Thyroid gland (tissue), 4 donors: ENCODE results near the gene UPK3A. TPM values are rescaled to one million over a fixed set of nuclear protein-coding genes. Genes with fewer than 3 reads are reported as not detected.

ENCODE experiments used
- DNase-seq, 2 donors: peaks; one replicate each; pipeline ENCODE4 v3.0.0-alpha.2; 2019
- H3K27ac ChIP-seq, 3 donors: fragments of 200-600 bp; sonication (generic); 1 replicate in 2 of 3; 2 replicates in 1 of 3; pipeline ENCODE4 v1.5.1; 2016 to 2019; ENCODE audit warnings: mild to moderate bottlenecking in 1 of 3, moderate library complexity in 1 of 3
- H3K27me3 ChIP-seq: fragments of 200-600 bp; sonication (generic); one replicate; pipeline ENCODE4 v1.5.1; 2019
- H3K36me3 ChIP-seq, 2 donors: fragments of 200-600 bp; sonication (generic); one replicate each; pipeline ENCODE4 v1.5.1; 2016 to 2019
- H3K4me1 ChIP-seq, 2 donors: fragments of 200-600 bp; sonication (generic); one replicate each; pipeline ENCODE4 v1.5.1; 2017 to 2019
- H3K4me3 ChIP-seq, 3 donors: fragments of 200-600 bp; sonication (generic); replicated peaks in 1 of 3; 1 replicate in 2 of 3; 2 replicates in 1 of 3; pipeline ENCODE4 v1.5.1; 2016; ENCODE audit warnings: mild to moderate bottlenecking in 1 of 3
- H3K9me3 ChIP-seq: fragments of 200-600 bp; sonication (generic); one replicate; pipeline ENCODE4 v1.5.1; 2017
- CTCF ChIP-seq, 6 experiments: fragments of 200-600 bp in 3 of 6; fragments of 450-650 bp in 3 of 6; sonication (generic) in 3 of 6; IDR thresholded peaks; one replicate each; pipeline ENCODE4 v1.5.1; 2016 to 2019; ENCODE audit warnings: antibody characterized with exemption in 6 of 6, mild to moderate bottlenecking in 2 of 6, inconsistent platforms in 1 of 6, moderate library complexity in 1 of 6
- POLR2A ChIP-seq, 2 donors: fragments of 450-650 bp; IDR thresholded peaks; one replicate each; pipeline ENCODE4 v1.6.1; 2017; ENCODE audit warnings: antibody characterized with exemption in 2 of 2, mild to moderate bottlenecking in 2 of 2, moderate library complexity in 1 of 2
- WGBS, 2 donors: methylation state at CpG; one replicate each; pipeline ENCODE4 v1.1.5; 2017; 5-methylcytosine and 5-hydroxymethylcytosine counted together
- intact Hi-C: fragments of 100-400 bp; cut with DNase I; formaldehyde crosslinking; loops from one replicate; pipeline ENCODE4 v1.15.1; 2023
- total RNA-seq, 4 donors: library from RNA; depleted of rRNA; stranded (reverse); fragments of >200 nt; gene quantifications; one replicate each; pipeline ENCODE4 v1.2.3, GENCODE V29; 2016

The UPK3A gene
- total RNA-seq, 4 donors from 2014 or later, result 2.1 to 3.9 (median 2.6) TPM; not detected in 1

GRCh38 chr22:45238076-45238956 lies 46.4 kb upstream of the UPK3A start:
- H3K4me3 ChIP-seq, result no peak overlapping the region
- no peak for DNase-seq
- H3K9me3 ChIP-seq, result no peaks in the 10 kb centered on the region
- intact Hi-C loops, result no loop called here
- no peak overlapping the region for H3K27ac ChIP-seq
- H3K4me1 ChIP-seq, result peaks cover 8 to 25% of the 10 kb centered on the region in 2 donors
- no peaks in the 10 kb centered on the region for H3K36me3 ChIP-seq
- no peaks in the 10 kb centered on the region for H3K27me3 ChIP-seq
- TF ChIP-seq POLR2A (IDR thresholded peaks at IDR 0.05) (no peak), CTCF (IDR thresholded peaks at IDR 0.05) (no peak)
- 90 to 93% methylated on average over 18 of the region's 18 CpGs for WGBS, 2 donors

DNA sequence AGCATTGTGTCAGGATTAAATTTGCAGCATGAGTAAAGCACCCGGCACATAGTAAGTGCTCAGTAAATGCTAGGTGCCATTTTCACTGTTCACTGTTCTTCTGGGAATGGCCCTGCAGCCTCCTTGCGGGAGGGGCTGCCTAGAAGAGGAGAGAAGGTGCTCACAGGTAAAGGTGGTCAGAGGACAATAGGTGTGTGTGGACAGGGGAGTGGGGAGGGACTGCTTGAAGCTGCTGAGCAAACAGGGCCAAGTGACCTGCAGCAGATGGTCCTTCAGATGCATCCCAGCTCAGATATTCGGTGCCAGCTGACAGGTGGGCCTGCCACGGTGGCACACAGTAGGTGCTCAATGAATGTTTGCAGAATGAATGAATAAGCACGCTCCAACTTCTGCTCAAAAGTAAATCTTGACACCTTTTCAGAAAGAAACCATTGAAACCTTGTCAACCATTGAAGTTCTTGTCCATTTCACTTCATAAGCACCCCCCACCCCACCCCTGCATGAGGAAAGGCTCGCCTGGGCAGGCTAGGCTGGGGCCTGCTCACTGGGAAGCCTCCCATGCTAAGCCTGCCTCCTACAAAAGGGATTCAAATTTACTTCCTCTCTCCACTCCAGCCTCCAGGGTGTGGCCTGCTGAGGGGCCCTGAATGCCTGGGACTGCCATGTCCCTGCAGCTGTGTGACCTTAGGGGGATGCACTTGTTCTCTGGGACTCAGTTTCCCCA lies 45.6 kb upstream of the UPK3A start:
- H3K4me3 ChIP-seq, result no peak overlapping the region
- no peak overlapping the region for H3K27ac ChIP-seq
- no peaks in the 10 kb centered on the region for H3K9me3 ChIP-seq
- no peak for TF ChIP-seq POLR2A (IDR thresholded peaks at IDR 0.05)
- TF ChIP-seq CTCF (IDR thresholded peaks at IDR 0.05), result no peak
- 66 to 78% methylated on average over 6 of the region's 6 CpGs for WGBS, 2 donors
- peaks cover 8 to 25% of the 10 kb centered on the region in 2 donors for H3K4me1 ChIP-seq
- no peaks in the 10 kb centered on the region for H3K36me3 ChIP-seq
- H3K27me3 ChIP-seq, result no peaks in the 10 kb centered on the region
- intact Hi-C loops, result no loop called here
- DNase-seq, result no peak

GRCh38 chr22:45239681-45240051 lies 45.1 kb upstream of the UPK3A start:
- intact Hi-C loops, result loop anchor here (2.0 kb wide), 1 partner anchor 77 kb away; the partner anchor contains the start of gene NUP50
- H3K9me3 ChIP-seq, result no peaks in the 10 kb centered on the region
- no peak for DNase-seq
- no peaks in the 10 kb centered on the region for H3K36me3 ChIP-seq
- H3K27me3 ChIP-seq, result no peaks in the 10 kb centered on the region
- no peak for TF ChIP-seq POLR2A (IDR thresholded peaks at IDR 0.05)
- TF ChIP-seq CTCF (IDR thresholded peaks at IDR 0.05), result no peak
- H3K27ac ChIP-seq, result no peak overlapping the region
- WGBS, 2 donors, result 73 to 76% methylated on average over 5 of the region's 8 CpGs
- H3K4me1 ChIP-seq, result peaks cover 8 to 26% of the 10 kb centered on the region in 2 donors
- H3K4me3 ChIP-seq, result peak overlapping the region in 1 of 3 donors; percentile 50

- no peaks in the 10 kb centered on the region for H3K36me3 ChIP-seq
- intact Hi-C loops, result loop anchor here (2.0 kb wide), 1 partner anchor 77 kb away; the partner anchor contains the start of gene NUP50
- TF ChIP-seq CTCF (IDR thresholded peaks at IDR 0.05) (no peak), POLR2A (IDR thresholded peaks at IDR 0.05) (no peak)
- no peaks in the 10 kb centered on the region for H3K9me3 ChIP-seq
- peak in 1 of 2 donors; percentile 26 for DNase-seq
- 1 to 3% methylated on average over 24 to 40 of the region's 73 CpGs for WGBS, 2 donors
- peaks cover 12 to 29% of the 10 kb centered on the region in 2 donors for H3K4me1 ChIP-seq
- no peak overlapping the region for H3K27ac ChIP-seq
- H3K27me3 ChIP-seq, result no peaks in the 10 kb centered on the region
- peak overlapping the region; percentile 11 to 50 (median 25) for H3K4me3 ChIP-seq
These were observed 44.5 kb upstream of the UPK3A start for GRCh38 chr22:45240104-45240809.
